K562 (cell line): Measurements from ENCODE around the gene DLGAP3. TPM values are rescaled to one million over a fixed set of nuclear protein-coding genes. Genes with fewer than 3 reads are reported as not detected.

ENCODE experiments used
- ATAC-seq: fragments of 200-7000 bp; cut with Tn5 transposase; 3 replicates; pipeline ENCODE4 v1.9.1; 2020; ENCODE audit warnings: moderate library complexity
- BruUV-seq: library from RNA; stranded (reverse); fragments of 400-500 nt; replicated peaks from 2 replicates; lab custom pipeline; 2021; lab: Mats Ljungman, UMichigan
- CTCF ChIA-PET: fragments of 300-600 bp; formaldehyde crosslinking; extraction: SDS; loops from one replicate; lab custom pipeline; 2021; ENCODE audit warnings: low intra/inter-chr PET ratio; lab: Yijun Ruan, JAX
- POLR2A ChIA-PET: fragments of 300-600, 350-650 bp; sonication (Branson Sonifier 250); formaldehyde crosslinking; extraction: SDS; loops from one replicate; lab custom pipeline; 2021; ENCODE audit warnings: antibody characterized with exemption, inconsistent platforms; lab: Yijun Ruan, JAX
- DNase-seq, 4 experiments: peaks; one replicate each; pipeline versions ENCODE4 v3.0.0 to v3.0.0-alpha.2; 2011 to 2018; ENCODE audit warnings: low spot score in 3 of 4, mixed read lengths in 3 of 4; ENCODE audit errors: extremely low read depth in 1 of 4
- FAIRE-seq: peaks from 2 replicates; lab custom pipeline; 2011; peaks lifted over from hg19 to GRCh38; lab: Jason Lieb, UNC
- H2AFZ ChIP-seq: 2 replicates; pipeline ENCODE4 v1.6.0; 2011; ENCODE audit warnings: low read depth, low read length, control low read depth, inconsistent platforms
- H3K27ac ChIP-seq: fragments of 200-600 bp; 3 replicates; pipeline ENCODE4 v1.8.0; 2011; ENCODE audit warnings: low read depth, mild to moderate bottlenecking, control low read depth, inconsistent platforms, low read length, moderate library complexity, mixed read lengths; ENCODE audit errors: extremely low read depth
- H3K27me3 ChIP-seq, 2 experiments: fragments of 300-600 bp in 1 of 2; 2 replicates in 1 of 2; 3 replicates in 1 of 2; pipeline versions ENCODE4 v1.6.0 to v1.8.0; 2011; ENCODE audit warnings: inconsistent platforms in 2 of 2, low read length in 2 of 2, mild to moderate bottlenecking in 1 of 2, mixed read lengths in 1 of 2, moderate library complexity in 1 of 2; ENCODE audit not compliant: control insufficient read depth in 2 of 2, insufficient read depth in 2 of 2
- H3K36me3 ChIP-seq: fragments of 300-600 bp; 3 replicates; pipeline ENCODE4 v1.8.0; 2011; ENCODE audit warnings: mild to moderate bottlenecking, low read length, inconsistent platforms; ENCODE audit not compliant: control insufficient read depth, insufficient read depth
- H3K4me1 ChIP-seq, 2 experiments: fragments of 200-600 bp in 1 of 2; replicated peaks in 1 of 2; 2 replicates in 1 of 2; 3 replicates in 1 of 2; pipeline versions ENCODE4 v1.5.1 to v1.8.0; 2011; ENCODE audit warnings: inconsistent platforms in 2 of 2, low read length in 2 of 2, mild to moderate bottlenecking in 1 of 2, mixed read lengths in 1 of 2, moderate library complexity in 1 of 2; ENCODE audit not compliant: control insufficient read depth in 2 of 2, insufficient read depth in 2 of 2
- H3K4me2 ChIP-seq: 2 replicates; pipeline ENCODE4 v1.6.1; 2011; ENCODE audit warnings: low read length, control low read depth, inconsistent platforms, mixed read lengths; ENCODE audit not compliant: insufficient read depth
- H3K4me3 ChIP-seq: fragments of 200-600 bp; sonication (generic), shearing (Covaris generic); 2 replicates; pipeline ENCODE4 v1.5.1; 2016; ENCODE audit warnings: control low read depth, inconsistent platforms
- H3K79me2 ChIP-seq: fragments of 200-600 bp; 3 replicates; pipeline ENCODE4 v1.8.0; 2011; ENCODE audit warnings: low read length, inconsistent platforms; ENCODE audit not compliant: control insufficient read depth, insufficient read depth
- H3K9ac ChIP-seq, 2 experiments: 2 replicates each; pipeline versions ENCODE4 v1.6.0 to v1.6.1; 2011; ENCODE audit warnings: low read depth in 2 of 2, low read length in 2 of 2, control low read depth in 1 of 2, inconsistent platforms in 1 of 2, mild to moderate bottlenecking in 1 of 2, mixed read lengths in 1 of 2; ENCODE audit not compliant: insufficient read depth in 1 of 2
- H3K9me1 ChIP-seq: one replicate; pipeline ENCODE4 v1.6.0; 2011; ENCODE audit warnings: inconsistent platforms, mild to moderate bottlenecking, low read length, moderate library complexity; ENCODE audit not compliant: control insufficient read depth, insufficient read depth
- H3K9me3 ChIP-seq: replicated peaks from 2 replicates; pipeline ENCODE4 v1.5.1; 2011; ENCODE audit warnings: low read depth, low read length, inconsistent platforms; ENCODE audit not compliant: control insufficient read depth, insufficient read depth
- H4K20me1 ChIP-seq: replicated peaks from 2 replicates; pipeline ENCODE4 v1.6.1; 2011; ENCODE audit warnings: low read length, inconsistent platforms, mixed read lengths; ENCODE audit not compliant: control insufficient read depth, insufficient read depth
- CBFA2T2 ChIP-seq: fragments of 450-650 bp; conservative IDR thresholded peaks from 2 replicates; pipeline ENCODE4 v1.6.1; 2017; ENCODE audit warnings: mild to moderate bottlenecking
- CBFA2T3 ChIP-seq: fragments of 450-650 bp; IDR thresholded peaks from 2 replicates; pipeline ENCODE4 v1.6.1; 2017
- IRF2 ChIP-seq: sonication (generic); formaldehyde crosslinking; IDR thresholded peaks from 2 replicates; pipeline ENCODE4 v1.8.1; 2022; ENCODE audit warnings: mild to moderate bottlenecking, missing genetic modification reagents
- TBL1XR1 ChIP-seq, 2 experiments: IDR thresholded peaks; 2 replicates each; pipeline ENCODE4 v1.6.1; 2012; ENCODE audit warnings: improper control_type of control experiment in 2 of 2, low read length in 2 of 2, mild to moderate bottlenecking in 1 of 2
- ZBTB33 ChIP-seq: sonication (generic); formaldehyde crosslinking; IDR thresholded peaks from 2 replicates; pipeline ENCODE4 v1.8.1; 2023; ENCODE audit warnings: mild to moderate bottlenecking, missing genetic modification reagents
- ZBTB9 ChIP-seq: fragments of 450-650 bp; formaldehyde crosslinking; IDR thresholded peaks from 2 replicates; pipeline ENCODE4 v1.4.0; 2020; ENCODE audit warnings: mild to moderate bottlenecking, moderate library complexity
- WGBS: fragments of 100-300 bp; shearing (Covaris generic); methylation state at CpG from one replicate; pipeline ENCODE4 v1.1.6; 2016; ENCODE audit warnings: low coverage, mixed read lengths; ENCODE audit not compliant: insufficient coverage; ENCODE audit errors: missing lambda C conversion rate; 5-methylcytosine and 5-hydroxymethylcytosine counted together
- in situ Hi-C: fragments of 300-500 bp; cut with MboI; formaldehyde crosslinking; loops from 4 replicates; pipeline ENCODE4 v1.15.0; 2018; ENCODE audit warnings: inconsistent platforms, mixed read lengths
- intact Hi-C: fragments of 100-400 bp; cut with micrococcal nuclease; formaldehyde crosslinking; loops from 2 replicates; pipeline ENCODE4 v1.14.2; 2022
- polyA plus RNA-seq, 8 experiments: library from polyadenylated mRNA; depleted of rRNA in 4 of 8; stranded (reverse) in 5 of 8; unstranded in 3 of 8; fragments of >200 nt; fragmentation: Nextera tagmentation in 2 of 8; fragmentation: Illumina TruSeq in 1 of 8; extraction: Ambion mirVana in 2 of 8; extraction: Trizol in 1 of 8; gene quantifications; 2 replicates each; pipeline versions ENCODE4 v1.2.1 to v1.2.3, GENCODE V29; 2011 to 2014; ENCODE audit warnings: inconsistent platforms in 1 of 8, missing spikeins in 1 of 8
- total RNA-seq, 7 experiments: library from RNA; depleted of rRNA in 6 of 7; stranded (reverse); fragments of >200 nt in 6 of 7; fragmentation: Illumina TruSeq in 2 of 7; extraction: Trizol in 2 of 7; gene quantifications; 2 replicates each; pipeline versions ENCODE4 v1.2.1 to v1.2.3, GENCODE V29; 2011 to 2021; ENCODE audit warnings: low replicate concordance in 1 of 7

DLGAP3 gene
- total and polyA plus RNA-seq, 9 of the 15 experiments (the other 6 are each of a cell fraction or from before 2014, with no cell fraction given): 0.01 to 0.16 (median 0.07) TPM; not detected in 6

GRCh38 chr1:34825455-34826091 is 103.9 kb downstream of the DLGAP3 start:
- ATAC-seq (peak; percentile 49), FAIRE-seq (no peak), DNase-seq (peak in 1 of 4 experiments; percentile 14)
- no peak overlapping the region for H3K4me2 ChIP-seq
- ChIA-PET CTCF (no interaction called here), POLR2A (interaction anchor here (0.6 to 1.2 kb wide), 5 partner anchors 10 to 953 kb away, joined by 3 read pairs; no protein-coding TSS in a partner anchor)
- BruUV-seq: no TSS peak
- no peaks in the 10 kb centered on the region for H3K36me3 ChIP-seq
- H3K9me3 ChIP-seq: no peaks in the 10 kb centered on the region
- no peaks in the 10 kb centered on the region for H4K20me1 ChIP-seq
- intact Hi-C loops: no loop called here
- in situ Hi-C loops: no loop called here
- H3K79me2 ChIP-seq: no peaks in the 10 kb centered on the region
- no peak overlapping the region for H3K4me3 ChIP-seq
- peaks cover 0 to 7% of the 10 kb centered on the region in 2 experiments; a peak in 2 of 5 replicates for H3K4me1 ChIP-seq
- WGBS: 7% methylated on average over 11 of the region's 11 CpGs
- TF ChIP-seq ZBTB33 (CRISPR knock-in tag) (peak; percentile 61; the same call in 1 of the 2 replicates), CBFA2T2 (0 out of 2 replicates have a peak, but pooled peaks have one; percentile 6), IRF2 (CRISPR knock-in tag) (peak; percentile 50; the same call in 1 of the 2 replicates), CBFA2T3 (peak; percentile 36), ZBTB9 (CRISPR knock-in tag) (no peak), TBL1XR1 (IDR thresholded peaks at IDR 0.05; ENCODE audit: low read length in 2 of 2) (no peak)
- H3K27ac ChIP-seq: no peak overlapping the region
- H3K9me1 ChIP-seq: no peaks in the 10 kb centered on the region
- H3K9ac ChIP-seq: peak overlapping the region in 1 of 2 experiments; percentile 46; a peak in 2 of 4 replicates
- H2AFZ ChIP-seq: no peak overlapping the region
- peaks cover 0 to 7% of the 10 kb centered on the region in 2 experiments; a peak in 2 of 5 replicates for H3K27me3 ChIP-seq
